Activated effector memory CD4-positive, alpha-beta T cell treated with anti-CD3 and anti-CD28 coated beads, Interleukin-2, amount 50 U/mL, for 16 hours (primary cell): Measurements from ENCODE around the gene MYO9B.
"Not testable (repeated sequence)": the region's sequence is repeated elsewhere in the genome, so short reads cannot be mapped to it uniquely, and the experiment has no call there.

Experiments used
- DNase-seq: peaks from one replicate; pipeline ENCODE4 v3.0.0-alpha.2; 2020

MYO9B gene

DNA sequence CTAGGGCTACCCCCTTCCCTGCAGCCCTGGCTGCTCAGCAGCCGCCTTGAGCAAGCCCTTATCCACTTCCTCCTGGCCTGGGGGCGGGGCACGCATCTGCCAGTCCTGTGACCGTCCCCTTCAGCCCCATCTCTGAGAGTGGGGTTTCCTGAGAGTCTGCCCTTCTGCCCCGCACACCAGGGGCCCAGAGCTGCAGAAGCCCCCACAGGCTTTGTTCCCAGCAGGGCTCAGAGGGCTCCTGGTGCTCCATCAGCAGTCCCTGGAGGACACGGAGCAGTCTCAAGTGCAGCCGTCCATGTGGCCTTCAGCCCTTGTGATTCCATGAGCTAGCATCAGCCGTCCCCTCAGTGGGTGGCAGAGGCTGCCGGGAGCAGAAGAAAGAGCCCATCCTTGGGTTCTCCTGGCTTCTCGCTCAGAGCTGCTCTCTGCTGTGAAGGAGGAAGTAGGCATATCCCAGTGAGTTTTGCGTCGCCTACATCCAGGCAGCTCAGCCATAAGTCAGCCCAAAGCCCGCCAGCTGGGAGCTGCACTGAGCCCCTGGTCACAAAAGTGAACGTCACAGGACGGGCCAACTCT, 16.3 kb downstream of the MYO9B start:
- DNase-seq: no peak

DNA sequence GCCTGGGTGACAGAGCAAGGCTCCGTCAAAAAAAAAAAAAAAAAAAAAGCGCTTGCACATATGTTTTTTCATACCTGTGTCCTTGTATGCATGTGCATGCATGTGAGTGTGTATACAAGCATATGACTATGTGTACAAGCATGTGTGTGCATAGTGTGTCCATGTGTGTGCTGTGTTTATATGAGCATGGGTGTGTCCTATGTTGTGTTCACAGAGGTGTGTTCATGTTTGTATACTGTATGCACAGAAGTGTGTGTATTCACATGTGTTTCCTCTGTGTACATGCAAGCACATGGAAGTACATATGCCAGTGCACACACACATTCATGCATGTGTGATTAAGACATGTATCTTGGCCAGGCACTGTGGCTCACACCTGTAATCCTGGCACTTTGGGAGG, 17.1 kb downstream of the MYO9B start:
- no peak for DNase-seq

DNA sequence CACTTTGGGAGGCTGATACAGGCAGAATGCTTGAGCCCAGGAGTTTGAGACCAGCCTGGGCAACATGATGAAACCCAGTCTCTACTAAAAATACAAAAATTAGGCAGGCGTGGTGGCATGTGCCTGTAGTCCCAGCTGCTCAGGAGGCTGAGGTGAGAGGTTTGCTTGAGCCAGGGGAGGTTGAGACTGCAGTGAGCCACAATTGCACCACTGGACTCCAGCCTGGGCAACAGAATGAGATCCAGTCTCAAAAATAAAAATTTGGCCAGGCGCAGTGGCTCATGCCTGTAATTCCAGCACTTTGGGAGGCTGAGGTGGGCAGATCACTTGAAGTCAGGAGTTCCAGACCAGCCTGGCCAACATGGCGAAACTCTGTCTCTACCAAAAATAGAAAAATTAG, 19.1 kb downstream of the MYO9B start:
- not testable (repeated sequence) for DNase-seq

DNA sequence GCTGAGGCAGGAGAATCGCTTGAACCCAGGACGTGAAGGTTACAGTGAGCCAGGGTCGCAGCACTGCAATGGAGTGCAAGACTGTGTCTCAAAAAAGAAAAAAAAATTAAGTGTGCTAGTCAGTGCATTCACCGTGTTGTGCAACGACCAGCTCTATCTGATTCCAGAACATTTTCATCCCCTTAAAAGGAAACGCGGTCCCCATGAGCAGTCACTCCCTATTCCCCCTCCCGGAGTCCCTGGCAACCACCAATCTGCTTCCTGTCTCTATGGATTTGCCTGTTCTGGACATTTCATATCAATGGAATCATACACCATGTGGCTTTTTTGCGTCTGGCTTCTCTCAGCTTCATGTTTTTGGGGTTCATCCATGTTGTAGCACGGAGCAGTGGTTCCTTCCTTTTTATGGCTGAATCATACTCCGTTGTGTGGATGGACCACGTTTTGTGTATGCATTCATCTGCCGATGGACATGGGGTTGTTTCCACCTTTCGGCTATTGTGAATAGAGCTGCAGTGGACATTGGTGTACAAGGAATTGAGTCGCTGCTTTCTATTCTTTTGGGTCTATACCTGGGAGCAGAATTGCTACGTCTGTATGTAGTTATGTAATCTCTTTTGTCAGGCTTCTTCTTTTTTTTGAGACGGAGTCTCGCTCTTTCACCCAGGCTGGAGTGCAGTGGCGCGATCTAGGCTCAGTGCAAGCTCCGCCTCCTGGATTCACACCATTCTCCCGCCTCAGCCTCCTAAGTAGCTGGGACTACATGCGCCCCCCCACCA, 19.8 kb downstream of the MYO9B start:
- DNase-seq: no peak

DNA sequence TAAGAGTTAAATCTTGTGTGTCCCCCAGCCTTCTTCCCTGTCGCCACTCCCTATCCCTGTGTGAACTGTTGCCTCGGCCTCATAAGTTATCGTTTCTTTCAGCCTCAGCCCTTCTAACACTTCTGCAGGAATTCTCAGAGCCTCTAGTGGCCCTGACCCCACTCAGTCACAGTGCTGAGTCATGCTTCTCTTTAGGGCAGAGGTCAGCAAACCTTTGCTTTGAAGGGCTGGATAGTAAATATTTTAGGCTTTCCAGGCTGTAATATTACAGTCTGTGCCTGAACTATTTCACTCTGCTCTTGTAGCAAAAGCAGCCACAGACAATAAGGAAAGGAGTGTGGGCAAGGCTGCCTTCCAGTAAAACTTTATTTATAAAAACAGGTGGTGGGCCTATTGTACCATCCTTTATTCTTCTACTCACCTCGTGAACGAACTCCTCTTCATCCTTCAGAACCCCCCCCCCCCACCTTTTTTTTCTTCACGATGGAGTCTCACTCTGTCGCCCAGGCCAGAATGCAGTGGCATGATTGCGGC, 22.1 kb downstream of the MYO9B start:
- no peak for DNase-seq

DNA sequence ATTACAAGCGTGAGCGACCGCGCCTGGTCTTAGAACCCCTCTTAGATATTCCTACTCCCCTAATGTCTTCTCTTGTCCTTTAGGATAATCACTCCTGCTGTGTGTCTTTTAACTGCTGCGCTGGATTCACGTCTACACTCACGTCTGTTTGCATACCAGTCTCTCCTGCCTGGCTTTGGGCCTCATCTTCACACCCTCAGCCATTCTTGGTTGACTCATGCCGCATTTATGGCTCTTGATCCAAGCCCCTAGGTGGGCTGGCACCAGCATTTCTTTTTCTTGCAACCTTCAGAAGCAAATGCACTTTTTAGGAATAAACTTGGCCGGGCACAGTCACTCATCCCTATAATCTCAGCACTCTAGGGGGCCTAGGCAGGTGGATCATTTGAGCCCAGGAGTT, 22.7 kb downstream of the MYO9B start:
- DNase-seq: no peak

DNA sequence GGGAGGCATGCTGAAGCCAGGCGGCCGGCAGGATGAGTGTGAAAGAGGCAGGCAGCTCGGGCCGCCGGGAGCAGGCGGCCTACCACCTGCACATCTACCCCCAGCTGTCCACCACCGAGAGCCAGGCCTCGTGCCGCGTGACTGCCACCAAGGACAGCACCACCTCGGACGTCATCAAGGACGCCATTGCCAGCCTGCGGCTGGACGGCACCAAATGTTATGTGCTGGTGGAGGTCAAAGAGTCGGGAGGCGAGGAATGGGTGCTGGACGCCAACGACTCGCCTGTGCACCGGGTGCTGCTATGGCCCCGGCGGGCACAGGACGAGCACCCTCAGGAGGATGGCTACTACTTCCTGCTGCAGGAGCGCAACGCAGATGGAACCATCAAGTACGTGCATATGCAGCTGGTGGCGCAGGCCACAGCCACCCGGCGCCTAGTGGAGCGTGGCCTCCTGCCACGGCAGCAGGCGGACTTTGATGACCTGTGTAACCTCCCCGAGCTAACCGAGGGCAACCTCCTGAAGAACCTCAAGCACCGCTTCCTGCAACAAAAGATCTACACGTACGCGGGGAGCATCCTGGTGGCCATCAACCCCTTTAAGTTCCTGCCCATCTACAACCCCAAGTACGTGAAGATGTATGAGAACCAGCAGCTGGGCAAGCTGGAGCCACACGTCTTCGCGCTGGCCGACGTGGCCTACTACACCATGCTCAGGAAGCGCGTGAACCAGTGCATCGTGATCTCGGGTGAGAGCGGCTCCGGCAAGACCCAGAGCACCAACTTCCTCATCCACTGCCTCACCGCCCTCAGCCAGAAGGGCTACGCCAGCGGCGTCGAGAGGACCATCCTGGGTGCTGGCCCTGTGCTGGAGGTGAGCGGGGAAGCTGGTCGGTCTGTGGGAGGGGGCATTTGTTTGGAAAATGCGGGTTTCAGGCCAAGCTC, 26.4 kb downstream of the MYO9B start:
- no peak for DNase-seq

DNA sequence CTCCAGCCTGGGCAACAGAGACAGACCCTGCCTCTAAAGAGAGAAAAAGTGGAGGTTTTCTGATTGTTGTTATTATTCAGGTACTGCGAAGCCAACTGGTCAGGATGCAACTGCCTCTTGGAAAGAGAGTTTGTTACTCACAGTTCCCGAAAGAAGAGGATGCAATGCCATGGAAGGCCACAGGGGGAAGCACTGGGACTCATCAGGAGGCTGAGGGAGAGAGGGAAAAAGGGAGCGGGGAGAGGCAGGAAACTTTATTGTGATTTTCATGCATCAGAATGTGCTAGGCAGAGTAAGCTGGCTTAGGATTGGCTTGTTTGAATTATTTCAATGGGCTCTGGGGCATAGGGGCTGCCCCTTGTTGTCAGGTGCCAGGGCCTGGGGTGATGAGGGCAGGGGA, 27.6 kb downstream of the MYO9B start:
- no peak for DNase-seq

DNA sequence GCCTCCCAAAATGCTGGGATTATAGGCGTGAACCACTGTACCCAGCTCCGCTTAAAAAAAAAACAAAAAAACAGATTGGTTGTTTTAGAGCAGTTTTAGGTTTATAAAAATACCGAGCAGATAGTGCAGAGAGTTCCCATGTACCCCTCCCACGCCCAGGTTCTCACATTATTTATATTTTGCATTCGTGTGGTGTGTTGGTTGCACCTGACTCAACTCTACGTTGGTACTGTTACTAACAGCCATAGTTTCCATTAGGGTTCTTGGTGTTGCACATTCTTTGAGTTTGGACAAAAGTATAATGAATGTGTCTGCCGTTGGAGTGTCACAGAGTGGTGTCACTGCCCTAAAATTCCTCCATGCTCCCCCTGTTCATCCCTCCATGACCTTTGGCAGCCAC, 29.1 kb downstream of the MYO9B start:
- no peak for DNase-seq

DNA sequence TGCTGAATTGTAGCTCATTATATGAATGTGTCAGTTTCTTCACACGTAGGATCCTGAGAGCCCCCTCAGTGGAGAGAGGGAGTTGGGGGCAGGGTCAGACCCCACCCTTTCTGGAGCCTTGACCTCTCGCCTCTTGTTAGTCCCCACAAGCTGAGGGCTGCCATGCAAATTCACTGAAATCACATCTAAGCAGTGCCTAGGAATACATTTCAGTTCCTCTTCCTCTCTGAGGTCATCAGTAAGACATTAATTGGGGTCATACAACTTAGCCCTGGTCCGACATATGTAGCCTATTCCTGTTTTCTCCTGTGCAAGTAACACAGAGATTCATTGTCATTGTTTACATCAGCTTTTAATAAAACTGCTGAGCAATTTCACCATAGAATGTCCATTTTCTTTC, 30.0 kb downstream of the MYO9B start:
- no peak for DNase-seq

DNA sequence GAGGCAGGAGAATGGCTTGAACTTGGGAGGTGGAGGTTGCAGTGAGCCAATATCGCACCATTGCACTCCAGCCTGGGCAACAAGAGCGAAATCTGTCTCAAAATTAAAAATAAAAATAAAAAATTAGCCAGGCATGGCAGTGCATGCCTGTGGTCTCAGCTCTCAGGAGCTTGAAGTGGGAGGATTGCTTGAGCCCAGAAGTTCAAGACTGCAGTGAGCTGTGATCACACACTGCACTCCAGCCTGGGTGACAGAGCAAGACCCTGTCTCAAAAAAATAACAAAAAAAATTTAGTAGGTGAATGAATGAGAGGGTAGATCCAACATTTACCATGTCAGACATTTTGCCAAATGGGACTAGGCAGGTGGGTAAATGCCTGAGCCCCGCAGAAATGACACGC, 31.4 kb downstream of the MYO9B start:
- DNase-seq: not testable (repeated sequence)

DNA sequence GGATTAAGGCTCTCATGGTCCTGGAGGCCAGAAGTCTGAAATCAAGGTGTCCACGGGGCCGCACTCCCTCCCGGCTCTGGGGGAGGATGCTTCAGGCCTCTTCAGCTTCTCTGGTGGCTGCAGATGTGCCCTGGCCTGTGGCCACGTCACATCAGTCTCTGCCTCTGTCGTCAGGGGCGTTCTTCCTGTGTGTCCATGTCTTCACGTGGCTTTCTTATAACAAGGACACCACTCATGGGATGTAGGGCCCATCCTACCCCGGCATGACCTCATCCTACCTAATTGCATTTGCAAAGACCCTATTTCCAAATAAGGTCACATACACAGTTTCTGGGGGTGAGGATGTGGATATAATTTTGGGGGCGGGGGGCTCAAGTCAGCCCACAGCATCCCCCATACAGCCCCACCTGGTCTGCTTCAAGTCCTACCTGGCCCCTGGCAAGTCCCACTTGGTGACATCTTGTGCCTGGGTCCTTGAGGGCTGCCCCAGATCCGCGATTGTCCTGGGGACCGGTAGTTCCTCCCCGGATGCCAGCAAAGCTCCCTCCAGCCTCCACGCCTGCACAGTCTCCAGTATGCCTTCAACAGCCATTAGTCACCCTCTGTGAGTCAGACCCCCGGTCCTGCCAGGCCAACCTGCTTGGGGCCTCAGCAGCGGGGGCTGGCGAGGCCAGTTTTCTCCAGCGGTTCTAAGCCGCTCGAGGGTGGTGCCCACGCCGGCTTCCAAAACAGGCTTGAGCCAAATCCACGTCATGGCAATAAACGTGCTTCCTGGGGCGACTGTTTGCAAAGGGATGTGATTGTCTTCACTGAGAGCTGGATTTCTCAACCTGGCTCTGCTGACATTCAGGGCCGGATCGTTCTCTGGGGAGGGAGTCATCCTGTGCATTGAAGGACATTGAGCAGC, 32.2 kb downstream of the MYO9B start:
- no peak for DNase-seq

DNA sequence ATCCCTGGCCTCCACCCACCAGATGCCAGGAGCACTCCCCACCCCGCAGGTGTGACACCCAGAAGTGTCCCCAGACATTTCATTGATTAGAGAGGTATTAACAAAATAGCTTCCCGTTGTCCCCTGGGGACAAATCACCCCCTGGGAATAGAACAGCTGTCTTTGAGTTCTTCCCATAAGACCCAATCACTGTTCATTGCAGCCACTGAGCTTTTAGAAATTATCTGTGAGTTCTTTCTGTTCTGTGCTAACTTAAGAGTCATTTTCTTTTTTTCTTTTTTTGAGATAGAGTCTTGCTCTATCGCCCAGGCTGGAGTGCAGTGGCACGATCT, 32.8 kb downstream of the MYO9B start:
- no peak for DNase-seq

DNA sequence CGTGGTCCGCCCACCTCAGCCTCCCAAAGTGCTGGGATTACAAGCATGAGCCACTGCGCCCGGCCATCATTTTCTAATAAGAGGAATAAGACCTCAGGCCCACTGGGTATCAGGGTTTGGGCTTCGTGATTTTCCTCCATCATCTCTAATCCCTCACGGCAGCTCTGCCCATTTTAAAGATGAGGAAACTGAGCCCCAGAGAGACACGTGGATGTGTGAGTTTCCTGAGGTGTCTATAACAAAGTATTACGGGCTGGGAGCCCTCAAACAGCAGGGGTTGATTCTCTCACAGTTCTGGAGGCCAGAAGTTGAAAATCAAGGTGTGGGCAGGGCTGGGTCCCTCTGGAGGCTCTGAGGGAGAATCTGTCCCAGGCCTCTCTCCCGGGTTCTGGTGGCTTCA, 33.7 kb downstream of the MYO9B start:
- no peak for DNase-seq

DNA sequence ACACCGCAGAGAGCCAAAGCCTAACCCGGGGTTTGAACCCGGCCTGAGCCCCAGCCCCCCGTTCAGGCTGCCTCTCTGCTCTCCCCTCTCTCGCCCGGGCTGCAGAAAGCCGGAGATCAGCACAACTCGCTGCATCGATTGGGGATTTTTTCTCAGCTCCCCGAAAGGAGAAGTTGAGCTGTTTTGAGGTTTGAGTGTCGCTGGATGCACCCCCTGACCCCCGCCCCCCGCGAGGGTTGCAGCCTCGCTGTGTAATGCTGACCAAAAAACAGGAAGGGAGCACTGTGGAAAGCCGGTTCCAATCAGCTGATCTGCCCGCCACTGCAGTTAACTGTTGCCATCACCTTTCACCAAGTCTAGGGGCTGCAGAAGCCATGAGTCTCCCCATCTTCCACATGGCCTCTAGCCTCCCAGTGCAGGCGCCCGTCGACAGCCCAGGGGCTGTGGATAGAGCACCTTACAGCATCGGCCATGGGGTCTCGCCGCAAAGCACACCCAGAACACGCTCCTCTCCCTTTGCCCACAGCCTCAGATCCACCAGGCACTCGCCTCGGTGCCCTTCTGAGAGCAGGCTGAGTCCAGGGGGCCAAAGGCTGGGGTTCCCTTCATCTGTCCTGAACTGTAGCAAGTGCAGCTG, 34.5 kb downstream of the MYO9B start:
- no peak for DNase-seq

DNA sequence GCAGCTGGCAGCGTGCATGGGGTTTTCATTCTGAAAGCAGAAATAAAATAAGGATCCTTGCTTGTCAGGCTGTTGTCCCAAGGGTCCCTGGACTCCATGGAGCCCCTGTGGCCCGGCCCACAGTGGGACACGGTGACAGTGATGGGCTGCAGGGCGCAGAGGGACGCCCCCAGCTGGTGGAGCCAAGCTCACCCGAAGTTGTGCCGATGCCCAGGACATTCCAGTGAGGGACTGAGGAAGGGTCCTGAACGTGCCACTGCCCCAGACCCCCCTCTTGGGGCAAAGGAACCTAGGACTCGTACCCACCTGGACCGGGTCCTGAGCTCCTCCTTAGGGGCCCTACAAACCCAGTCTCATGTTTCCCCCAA, 35.0 kb downstream of the MYO9B start:
- DNase-seq: no peak

DNA sequence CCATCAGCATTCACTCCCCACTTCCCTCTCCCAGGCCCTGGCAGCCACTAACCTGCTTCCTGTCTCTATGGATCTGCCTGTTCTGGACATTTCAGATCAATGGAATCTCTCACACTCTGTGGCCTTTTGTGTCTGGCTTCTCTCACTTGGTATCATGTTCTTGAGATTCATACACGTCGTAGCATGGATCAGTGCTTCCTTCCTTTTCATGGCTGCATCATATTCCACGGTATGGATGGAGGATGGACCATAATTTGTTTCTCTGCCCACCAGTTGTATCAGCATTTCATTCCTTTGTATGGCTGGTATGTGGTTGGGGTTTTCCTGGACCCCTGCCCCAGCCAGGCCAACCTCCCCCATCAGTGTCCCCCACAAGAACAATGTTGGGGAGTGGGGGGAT, 36.2 kb downstream of the MYO9B start:
- no peak for DNase-seq

DNA sequence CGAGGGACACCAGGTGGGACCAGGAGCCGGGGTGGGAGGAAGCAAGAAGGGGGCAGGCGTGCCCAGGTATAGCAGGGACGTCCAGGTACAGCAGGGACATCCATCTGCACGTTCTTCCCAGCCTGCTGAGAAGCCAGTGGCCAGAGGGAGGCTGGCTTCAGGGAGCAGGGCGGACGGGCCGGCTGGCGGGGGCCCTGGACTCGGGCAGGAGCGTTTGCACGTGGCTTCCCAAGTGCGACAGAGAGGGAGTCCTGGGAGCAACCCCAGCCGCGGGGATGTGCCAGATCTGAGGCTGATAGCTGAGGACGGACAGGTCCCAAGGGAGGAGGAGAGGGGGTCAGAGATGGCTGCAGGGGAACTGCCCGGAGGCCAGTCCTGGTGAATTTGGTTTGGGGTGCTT, 36.7 kb downstream of the MYO9B start:
- DNase-seq: no peak

DNA sequence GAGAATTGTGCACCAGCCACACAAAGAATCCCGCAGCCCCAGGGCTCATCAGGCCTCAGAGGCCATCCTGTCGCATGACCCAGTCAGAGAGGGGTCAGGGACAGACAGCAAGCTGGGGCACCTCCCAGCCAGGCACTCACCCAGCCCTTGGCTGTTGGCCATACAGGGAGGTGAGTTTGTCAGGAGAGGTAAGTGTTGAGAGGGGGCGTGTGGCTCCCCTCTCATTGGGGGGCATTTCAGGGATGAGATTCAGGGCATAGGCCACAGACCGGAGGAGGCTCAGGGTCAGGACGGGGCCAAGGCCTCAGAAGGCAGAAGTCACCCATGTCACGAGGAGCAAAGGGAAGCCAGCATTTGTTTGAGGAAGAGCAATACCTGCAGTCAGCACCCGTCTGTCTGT, 37.1 kb downstream of the MYO9B start:
- no peak for DNase-seq

DNA sequence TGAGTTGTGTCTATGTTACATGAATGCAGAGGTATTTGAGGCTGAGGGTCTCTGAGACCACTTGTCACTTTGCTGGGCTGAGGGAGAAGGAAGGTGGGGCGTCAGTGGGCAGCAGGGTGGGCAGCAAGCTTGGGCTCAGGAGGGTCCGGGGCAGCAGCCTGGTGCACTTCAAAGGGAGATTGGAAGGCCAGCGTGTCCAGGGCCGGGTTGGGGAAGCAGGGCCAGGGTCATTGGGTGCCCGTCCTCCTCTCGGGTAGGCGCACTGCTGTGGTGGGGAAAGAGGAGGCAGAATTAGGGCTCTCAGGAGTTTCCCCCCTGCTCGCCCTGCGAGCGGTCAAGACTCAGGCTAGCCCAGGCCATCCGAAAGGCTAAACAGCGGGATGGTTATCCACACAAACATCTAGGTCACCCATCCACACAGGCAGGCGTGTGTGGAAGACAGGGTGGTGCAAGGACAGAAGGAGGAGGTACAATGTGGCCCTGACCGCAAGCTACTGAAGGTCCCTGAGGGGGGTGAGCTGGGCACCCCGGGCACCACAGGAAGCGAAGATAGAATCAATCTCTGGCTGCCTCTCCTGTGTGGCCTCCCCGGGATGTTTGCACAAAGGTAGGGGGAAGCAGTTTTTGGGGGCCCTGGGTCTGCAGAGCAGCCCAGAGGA, 37.7 kb downstream of the MYO9B start:
- DNase-seq: no peak

DNA sequence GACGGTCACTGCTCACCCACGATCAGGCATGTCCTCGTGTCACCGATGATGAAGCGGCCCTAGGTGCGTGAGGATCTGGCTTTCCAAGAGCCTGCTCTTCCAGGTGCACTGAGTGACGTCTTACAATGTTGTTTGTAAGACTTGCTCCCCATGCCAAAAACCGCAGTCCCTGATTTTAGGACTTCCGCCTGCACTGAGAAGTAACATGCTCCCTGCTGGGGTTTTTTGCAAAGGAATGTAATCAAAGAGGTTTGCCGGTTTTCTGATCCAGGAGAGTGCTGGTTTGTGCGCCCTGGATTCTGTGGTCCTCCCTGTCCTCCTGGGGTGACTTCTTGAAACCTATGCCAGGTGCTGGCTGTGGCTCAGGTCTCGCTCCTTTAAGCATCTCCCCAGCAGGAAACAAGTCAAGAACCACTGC, 38.8 kb downstream of the MYO9B start:
- no peak for DNase-seq
